DOHH2 (cell line): Measurements from ENCODE around the gene HYAL1.

Experiments used
- CTCF ChIP-seq: fragments of 200-600 bp; sonication (generic); IDR thresholded peaks from one replicate; pipeline ENCODE4 v1.5.1; 2014; ENCODE audit warnings: antibody characterized with exemption, mild to moderate bottlenecking, low read depth, low read length; ENCODE audit not compliant: poor library complexity, severe bottlenecking
- EZH2phosphoT487 ChIP-seq: fragments of 200-600 bp; sonication (generic); IDR thresholded peaks from 2 replicates; pipeline ENCODE4 v1.6.1; 2017; ENCODE audit warnings: borderline replicate concordance, mild to moderate bottlenecking, antibody characterized with exemption, low read length, moderate library complexity, mixed read lengths

GRCh38 chr3:50350213-50350526 lies 46.8 kb upstream of the HYAL1 start:
- no peak for TF ChIP-seq CTCF
- TF ChIP-seq EZH2phosphoT487: no peak
